Stimulated activated CD8-positive, alpha-beta memory T cell treated with anti-CD3 and anti-CD28 coated beads, Interleukin-7, amount 100 ng/mL, for 24 hours (primary cell): Measurements from ENCODE around the gene RGS17.
A peak's percentile ranks its signal among the peaks of the same experiment; 100 is the strongest.
"Not testable (repeated sequence)": the region's sequence is repeated elsewhere in the genome, so short reads cannot be mapped to it uniquely, and the experiment has no call there.

Source experiments
- DNase-seq: peaks from one replicate; pipeline ENCODE4 v3.0.0-alpha.2; 2020; ENCODE audit warnings: low read depth

The RGS17 gene

DNA sequence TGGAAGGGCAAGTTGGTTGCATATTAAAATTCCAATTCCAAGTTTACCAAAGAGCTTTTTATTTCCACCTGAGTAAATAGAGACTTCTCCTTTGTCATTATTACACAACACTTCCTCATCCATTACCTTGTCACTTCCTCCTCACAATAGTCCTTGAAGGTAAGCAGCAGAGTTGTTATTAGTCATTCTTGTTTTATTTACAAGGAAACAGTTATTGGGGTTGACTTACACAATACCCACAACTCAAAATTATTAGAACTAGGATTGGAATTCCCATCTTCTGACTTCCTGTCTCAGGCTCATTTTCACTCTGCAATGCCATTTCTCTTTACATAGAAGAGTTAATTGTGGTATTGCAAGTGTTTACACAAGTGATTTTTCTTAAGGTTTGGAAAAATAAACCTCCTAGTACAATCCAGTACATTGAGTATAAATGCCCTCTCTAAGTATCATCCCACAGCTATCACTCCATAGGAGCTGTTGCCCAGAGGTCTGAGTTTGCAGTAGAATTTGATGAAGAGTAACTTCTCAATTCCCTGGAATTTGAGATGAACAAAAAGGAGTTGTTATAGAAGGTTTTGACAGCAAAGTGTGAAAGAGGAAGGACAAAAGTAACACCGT, 99.6 kb downstream of the RGS17 start:
- DNase-seq: no peak

DNA sequence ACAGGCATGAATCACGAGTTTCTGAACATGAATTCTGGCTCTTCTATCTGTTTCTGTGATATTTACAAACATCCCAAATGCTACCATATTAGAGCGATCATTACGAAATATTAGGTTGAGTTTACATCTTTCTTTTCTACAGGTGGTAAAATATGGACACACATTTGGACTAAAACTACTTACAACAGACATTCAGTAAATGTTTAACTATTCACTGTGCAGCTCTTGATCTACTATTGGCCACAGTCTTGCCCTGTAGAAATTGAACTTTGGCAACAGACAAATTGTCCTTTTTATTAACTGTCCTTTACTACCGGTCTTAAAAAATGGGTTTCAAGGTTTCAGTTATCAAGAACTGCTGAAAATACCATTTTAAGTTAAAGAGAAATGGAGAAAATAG, 102.1 kb downstream of the RGS17 start:
- no peak for DNase-seq

DNA sequence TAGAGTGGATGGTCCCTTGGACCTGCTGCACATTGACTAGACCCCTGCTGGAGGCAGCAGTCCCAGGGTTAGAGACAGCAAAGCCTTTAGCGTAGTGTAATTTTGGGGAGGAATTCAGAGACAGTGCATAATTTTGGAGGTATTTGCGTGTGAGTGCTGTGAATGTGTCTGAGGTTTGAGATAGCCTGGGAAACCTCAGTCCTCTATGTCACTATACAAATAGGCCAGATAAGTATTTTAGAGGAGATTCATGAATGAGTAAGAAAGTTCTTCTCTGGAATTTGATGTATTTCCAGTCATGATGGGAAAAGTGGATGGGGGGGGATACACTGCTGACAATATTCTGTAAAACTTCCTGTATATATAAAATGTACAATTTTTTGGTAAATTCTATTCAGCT, 102.8 kb downstream of the RGS17 start:
- no peak for DNase-seq

DNA sequence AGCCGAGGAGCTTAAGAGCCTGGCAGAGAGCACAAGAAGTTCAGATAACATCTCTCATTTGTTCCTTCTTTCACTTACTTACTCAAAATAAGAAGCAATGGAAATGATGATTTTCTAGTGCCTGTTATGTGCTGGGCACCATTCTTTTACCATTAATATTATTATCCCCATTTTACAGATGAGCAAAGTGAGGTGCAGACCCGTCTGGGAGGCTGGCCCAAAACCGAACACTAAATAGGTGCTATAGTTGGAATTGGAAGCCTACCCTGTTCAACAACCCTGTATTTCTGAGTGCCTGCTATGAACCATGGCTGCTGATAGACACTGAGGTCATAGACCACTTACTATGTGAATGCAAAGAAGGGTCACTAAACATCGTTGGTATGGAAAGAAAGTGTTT, 103.6 kb downstream of the RGS17 start:
- DNase-seq: no peak

DNA sequence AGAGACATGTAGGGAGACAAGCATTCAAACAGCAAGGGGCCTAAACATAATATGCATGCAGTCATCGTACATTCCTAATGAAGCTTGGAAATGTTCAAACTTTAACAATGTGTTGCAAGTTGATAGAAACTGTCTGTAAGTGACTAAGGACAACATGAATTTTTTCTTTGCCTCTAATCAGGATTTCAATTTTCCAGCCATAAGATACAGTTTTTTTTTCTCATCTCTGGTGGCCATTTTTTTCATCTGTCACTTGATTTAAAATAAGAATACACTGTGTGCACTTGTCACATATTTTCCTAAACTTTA, 106.4 kb downstream of the RGS17 start:
- no peak for DNase-seq

DNA sequence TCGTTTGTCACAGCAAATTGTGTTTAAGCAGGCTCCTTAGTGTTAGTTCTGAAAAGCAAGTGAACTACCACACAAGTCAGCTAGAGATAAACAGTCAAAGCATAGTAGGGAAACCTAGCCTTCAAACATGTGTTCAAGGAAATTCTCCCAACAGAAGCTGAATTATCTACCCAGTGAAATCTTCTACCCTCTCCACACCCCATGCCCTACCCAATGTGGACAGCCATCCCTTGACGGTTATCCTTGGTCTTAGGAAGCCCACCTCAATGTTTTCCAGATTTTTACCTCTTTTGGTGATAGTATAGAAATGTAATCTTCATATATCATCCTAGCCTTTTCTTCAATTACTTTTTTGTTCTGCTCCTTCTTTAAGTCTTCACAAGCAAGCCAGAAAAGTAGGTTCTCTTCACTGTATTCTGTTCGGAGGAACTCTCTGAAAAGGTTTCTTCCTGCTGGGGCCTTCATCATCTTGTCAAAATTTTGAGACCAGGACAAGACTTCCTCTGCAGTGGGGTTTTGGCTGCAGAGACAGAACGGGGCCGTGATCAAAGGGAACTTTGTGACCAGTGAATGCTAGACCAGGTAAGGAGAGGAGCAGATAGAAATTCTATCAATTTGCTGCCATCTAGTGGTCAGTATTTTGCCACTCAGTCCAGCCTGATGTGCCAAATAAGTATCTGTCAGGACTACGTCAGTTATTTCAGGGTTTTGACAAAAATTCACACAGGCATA, 106.9 kb downstream of the RGS17 start:
- no peak for DNase-seq

DNA sequence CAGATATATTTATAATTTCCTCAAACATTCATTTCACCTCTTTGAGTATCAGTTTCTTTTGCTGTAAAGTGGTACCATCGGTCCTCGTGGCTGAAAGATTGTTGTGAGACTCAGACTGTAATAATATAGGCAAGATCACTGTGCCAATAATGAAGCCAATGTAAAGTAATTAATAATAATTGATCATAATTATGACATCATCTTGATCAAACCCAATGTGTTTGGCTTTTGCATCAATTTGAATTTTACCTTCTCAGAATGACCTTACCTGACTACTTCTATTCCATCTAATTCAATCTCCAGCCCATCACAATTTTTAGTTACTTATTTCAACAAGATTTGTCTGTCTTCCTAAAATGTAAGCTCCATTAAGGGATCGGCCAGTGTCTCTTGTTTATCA, 112.7 kb downstream of the RGS17 start:
- DNase-seq: no peak

DNA sequence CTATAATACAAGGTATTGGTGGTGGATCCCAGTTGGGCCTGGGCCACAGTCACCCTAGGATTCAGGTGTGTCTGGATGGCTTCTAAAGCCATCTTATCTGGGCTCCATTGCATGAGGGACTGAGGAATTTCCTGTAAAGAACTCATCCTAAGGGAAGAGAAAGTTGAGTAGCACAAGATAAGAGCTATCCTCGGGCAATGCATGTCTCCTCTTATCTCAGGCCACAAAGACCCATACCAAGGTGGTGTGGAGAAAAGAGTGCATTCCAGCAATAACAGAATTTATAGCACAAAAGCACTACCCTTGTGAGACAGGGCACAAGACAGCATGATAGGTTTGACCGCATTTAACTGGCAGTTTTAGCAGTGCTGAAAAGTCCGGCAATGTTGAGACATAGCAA, 114.2 kb downstream of the RGS17 start:
- no peak for DNase-seq

DNA sequence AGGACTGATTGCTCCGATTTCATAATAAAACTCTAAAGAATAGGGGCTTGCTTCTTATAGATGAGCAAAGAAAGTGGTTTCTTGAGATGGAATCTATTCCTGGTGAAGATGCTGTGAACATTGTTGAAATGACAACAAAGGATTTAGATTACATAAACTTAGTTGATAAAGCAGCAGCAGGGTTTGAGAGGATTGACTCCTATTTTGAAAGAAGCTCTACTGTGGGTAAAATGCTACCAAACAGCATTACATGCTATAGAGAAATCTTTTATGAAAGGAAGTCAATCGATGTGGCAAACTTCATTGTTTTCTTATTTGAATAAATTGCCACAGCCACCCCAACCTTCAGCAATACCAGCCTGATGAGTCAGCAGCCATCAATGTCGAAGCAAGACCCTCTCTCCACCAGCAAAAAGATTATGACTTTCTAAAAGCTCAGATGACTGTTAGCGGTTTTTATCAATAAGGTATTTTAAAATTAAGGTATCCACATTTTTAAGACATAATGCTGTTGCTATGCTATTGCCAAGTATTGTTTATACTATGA, 115.9 kb downstream of the RGS17 start:
- no peak for DNase-seq

DNA sequence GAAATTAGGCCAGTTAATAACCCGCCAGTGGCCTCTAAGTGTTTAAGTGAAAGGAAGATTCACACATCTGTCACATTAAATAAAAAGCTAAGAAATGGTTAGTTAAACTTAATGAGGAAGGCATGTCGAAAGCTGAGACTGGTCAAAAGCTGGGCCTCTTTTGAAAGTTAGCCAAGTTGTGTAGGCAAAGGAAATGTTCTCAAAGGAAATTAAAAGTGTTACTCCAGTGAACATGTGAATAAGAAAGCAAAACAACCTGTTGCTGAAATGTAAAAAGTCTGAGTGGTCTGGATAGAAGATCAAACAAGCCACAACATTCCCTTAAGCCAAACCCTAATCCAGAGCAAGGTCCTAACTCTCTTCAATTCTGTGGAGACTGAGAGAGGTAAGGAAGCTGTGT, 117.6 kb downstream of the RGS17 start:
- no peak for DNase-seq

DNA sequence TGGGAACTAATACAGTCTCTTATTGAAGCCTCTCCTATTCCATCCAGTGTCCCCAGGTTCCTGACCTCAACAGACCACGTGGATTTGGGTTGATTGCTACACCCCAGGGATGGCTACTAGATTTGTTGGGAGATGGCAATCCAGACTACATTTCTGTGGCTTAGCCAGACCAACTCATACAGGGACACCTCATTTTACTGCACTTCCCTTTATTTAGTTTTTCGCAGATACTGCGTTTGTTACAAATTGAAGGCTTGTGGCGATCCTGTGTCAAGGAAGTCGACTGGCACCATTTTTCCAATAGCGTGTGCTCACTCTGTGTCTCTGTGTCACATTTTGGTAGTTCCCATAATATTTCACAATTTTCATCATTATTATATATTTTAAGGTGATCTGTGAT, 118.2 kb downstream of the RGS17 start:
- no peak for DNase-seq

DNA sequence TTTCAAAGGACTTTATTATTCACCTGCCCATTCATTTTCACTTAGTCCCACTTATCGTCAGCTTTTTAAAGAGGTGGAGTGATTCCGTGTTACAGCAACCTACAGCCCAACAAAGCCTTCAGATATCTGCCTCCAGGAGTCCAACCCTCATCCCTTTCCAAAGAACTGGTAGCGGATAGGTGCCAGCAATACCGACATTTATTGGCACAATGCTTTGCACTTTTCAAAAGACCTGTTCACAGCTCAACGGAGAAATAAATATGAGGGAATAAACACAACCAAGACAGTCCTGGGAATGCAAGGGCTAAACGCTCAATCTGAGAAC, 127.8 kb downstream of the RGS17 start:
- DNase-seq: no peak

DNA sequence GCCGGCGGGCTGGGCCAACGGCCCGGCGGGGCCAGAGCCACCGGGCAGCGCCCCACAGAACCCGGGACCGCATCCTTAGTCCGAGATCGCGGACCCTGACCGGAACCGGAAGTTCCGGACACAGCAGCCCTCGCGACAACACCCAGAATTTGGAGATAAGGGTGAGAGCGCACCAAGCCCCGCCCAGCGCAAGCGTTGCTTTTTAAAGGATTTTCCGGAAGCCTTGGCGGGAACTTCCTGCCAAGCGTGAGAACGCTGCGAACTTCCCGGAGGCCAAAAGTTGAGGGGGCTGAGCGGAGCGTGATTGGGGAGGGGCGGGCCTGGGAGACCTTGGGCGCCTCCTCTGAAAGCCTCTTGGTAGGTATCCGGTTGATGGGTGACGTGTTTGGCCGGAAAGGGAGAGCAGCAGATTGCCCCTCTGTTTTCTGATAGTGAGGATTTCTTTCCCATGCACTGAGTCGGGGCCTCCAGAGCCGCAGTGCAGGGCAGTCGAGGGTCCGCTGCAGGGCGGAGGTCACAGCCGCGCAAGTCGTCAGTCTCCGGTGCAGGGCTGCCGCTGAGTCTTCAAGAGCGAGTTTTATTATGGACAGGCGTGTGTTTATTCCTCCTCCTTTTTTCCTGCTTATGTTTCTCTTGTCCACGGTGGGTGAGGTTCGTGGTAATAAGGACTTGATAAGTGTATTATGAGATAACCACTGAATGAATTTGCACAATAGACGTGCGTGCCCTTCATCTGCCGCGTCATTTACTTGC, 128.3 kb downstream of the RGS17 start, which contains the start of gene MTRF1L:
TSS of gene MTRF1L (minus strand) at position 97 of the 753 bp plus-strand sequence. CDS start at position 73, 24 bp downstream.
- DNase-seq: peak; percentile 80

DNA sequence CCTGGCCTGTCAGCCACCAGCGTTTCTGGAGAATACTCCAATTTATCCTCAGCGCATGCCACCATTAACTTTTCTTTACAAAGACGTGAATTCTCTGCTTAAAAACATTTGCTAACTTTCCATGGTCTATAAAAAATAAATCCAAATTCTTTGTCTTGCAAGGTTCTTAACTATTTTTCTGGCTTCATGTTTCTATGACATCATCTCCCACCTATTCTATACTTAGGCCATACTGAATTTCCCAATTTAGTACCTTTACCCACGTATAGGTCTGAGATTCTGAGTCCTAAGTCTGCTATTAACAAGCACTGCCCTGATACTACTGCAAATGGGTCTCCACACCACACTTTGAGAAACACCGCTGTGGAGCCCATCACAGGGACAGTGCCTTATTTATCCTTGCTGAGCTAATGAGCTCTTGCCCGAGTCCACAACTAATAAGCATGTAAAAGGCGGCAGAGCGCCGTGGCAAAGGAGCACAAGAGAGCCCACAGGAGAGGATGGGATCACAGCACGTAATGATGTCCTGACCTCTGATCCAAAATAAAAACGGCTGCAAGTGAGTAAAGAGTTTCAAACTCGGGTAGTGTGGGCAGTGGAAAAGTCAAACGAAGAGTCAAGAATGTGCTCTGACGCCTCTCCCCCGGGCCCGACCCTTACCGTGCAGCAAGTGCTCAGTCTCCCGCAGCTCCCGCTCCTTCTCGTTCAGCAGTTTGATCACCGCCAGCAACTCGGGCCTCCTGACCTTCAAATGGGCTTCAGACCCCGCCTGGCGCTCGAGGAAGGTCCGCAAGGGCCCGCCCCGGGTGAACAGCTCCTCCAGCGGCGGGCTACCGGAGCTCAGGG, 129.1 kb downstream of the RGS17 start:
- no peak for DNase-seq

DNA sequence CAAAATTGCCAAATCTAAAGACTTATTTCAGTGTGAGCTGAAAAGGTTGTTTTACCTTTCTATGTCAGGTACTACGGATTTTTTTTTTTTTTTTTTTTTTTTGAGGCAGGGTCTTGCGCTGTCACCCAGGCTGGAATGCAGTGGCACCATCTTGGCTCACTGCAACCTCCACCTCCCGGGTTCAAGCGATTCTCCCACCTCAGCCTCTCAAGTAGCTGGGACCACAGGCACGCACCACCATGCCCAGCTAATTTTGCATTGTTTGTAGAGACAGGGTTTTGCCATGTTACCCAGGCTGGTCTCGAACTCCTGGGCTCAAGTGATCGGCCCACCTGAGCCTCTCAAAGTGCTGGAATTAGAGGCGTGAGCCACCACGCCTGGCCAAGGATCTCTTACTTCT, 130.3 kb downstream of the RGS17 start:
- DNase-seq: not testable (repeated sequence)

DNA sequence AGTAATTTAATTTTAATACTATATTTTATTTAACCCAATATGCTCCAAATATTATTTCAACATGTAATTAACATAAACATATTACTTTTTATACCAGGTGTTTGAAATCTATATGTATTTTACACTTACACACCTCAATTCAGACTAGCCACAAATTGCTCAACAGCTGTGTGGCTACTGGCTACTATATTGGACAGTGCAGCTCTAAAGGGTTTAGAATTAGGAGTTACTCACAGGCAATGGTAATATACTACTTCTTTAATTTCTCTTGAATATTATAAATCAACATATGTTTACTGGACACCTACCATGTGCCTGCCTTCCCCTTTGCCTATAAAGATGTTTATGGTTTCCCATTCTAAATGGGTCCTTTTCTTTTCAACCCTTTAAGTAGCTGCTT, 130.8 kb downstream of the RGS17 start:
- DNase-seq: no peak

DNA sequence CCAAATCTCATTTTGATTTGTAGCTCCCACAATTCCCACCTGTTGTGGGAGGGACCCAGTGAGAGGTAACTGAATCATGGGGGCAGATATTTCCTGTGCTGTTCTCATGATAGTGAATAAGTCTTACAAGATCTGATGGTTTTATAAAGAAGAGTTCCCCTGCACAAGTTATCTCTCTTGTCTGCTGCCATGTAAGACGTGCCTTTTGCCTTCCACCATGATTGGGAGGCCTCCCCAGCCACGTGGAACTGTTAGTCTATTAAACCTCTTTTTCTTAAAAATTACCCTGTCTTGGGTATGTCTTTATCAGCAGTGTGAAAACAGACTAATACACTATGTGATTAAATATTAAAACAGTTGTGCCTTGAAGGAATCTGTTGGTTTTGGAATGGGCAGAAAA, 131.5 kb downstream of the RGS17 start:
- DNase-seq: not testable (repeated sequence)

DNA sequence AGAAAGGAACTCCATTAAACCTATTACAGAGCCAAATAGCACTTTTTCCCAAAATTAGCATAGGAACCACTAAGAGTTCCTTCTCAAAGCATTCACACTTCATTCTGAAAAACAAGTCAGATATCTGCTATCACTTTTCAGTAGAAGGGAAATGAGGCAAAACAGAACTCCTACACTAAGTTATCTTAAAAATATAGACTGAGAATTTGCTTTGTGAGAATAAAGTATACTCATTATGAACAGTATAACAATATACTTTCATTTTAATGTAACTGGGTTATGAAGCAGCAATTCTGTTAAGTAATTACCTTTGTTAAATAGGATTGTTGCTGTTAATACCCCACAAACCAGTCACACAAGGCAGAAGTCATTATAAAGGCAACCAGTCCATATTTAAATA, 137.2 kb downstream of the RGS17 start:
- DNase-seq: no peak

DNA sequence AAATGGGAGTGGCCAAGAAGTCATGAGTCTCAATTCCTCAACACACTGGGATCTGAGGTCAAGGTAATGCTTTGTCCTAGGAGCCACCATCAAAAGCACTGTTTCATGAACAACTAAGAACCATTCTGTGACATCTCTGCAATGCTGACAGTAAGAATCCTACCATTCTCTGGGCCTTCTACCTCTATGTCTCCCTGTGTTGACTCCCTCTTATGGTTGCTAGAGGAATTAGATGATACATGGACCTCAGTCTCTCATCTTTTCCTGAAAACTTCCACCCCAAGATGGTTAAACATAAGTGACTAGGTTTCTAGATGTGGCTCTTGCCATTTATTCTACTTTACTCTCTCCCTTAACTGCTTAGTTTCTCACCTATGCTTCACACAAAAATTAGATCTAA, 137.7 kb downstream of the RGS17 start:
- no peak for DNase-seq

DNA sequence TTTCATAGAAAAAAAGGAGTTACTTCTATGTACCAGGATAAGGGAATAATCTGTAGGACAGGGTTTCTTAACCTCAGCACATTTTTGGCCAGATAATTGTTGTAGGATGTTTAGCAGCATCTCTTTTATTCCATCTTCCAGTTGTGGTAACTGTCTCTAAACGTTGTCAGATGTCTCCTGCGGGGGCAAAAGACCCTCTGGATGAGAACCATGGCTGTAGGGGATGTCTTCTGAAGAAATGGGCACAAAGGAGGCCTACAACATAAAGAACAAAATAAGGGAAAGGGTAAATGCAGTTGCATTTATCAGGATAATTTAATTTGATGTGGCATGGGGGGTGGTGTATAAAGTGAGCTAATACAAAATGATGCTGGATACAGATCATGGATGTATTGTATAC, 144.1 kb downstream of the RGS17 start:
- no peak for DNase-seq

DNA sequence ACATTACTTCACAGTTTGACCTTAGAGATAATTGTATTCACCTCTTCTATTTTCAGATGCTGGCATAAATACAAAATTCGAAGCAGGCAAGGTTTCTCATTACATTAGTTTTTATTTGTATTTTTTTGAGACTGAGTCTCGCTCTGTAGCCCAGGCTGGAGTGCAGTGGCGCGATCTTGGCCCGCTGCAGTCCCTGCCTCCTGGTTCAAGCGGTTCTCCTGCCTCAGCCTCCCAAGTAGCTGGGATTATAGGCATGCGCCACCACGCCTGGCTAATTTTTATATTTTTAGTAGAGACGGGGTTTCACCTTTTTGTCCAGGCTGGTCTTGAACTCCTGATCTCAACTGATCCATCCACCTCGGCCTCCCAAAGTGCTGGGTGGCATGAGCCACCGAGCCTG, 145.8 kb downstream of the RGS17 start:
- not testable (repeated sequence) for DNase-seq

DNA sequence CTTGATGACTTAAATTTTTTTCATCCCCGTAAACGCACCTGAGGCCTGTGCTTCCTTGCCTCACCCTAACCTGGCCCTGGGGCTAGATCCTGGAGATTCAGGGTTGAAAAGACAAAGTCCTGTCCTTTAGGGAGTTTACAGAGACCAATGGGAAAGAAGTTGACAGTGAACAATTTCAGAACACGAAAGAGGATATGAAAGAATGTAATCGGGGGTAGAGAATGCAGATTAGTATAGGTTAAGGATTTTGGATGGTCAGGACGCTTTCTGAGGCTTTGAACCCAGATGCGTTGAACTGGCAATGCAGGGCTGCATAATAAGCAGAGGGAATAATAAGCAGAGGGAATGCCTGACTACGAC, 146.6 kb downstream of the RGS17 start:
- DNase-seq: no peak
